HepG2 (cell line): ENCODE data around the gene PRRT1B. TPM values are rescaled to one million over a fixed set of nuclear protein-coding genes. Genes with fewer than 3 reads are reported as not detected.

Experiments used
- ATF1 ChIP-seq: IDR thresholded peaks from 2 replicates; pipeline ENCODE4 v1.6.1; 2016; ENCODE audit warnings: mild to moderate bottlenecking, control low read depth
- ATM ChIP-seq: fragments of 450-650 bp; IDR thresholded peaks from 2 replicates; pipeline ENCODE4 v1.7.1; 2017; ENCODE audit warnings: mild to moderate bottlenecking, borderline replicate concordance
- CEBPB ChIP-seq: IDR thresholded peaks from 2 replicates; pipeline ENCODE4 v1.6.1; 2011; ENCODE audit warnings: low read depth, low read length, improper control_type of control experiment, borderline replicate concordance
- JUNB ChIP-seq: sonication (generic); formaldehyde crosslinking; IDR thresholded peaks from 2 replicates; pipeline ENCODE4 v1.8.0; 2022; ENCODE audit warnings: missing genetic modification reagents, mild to moderate bottlenecking, borderline replicate concordance
- KAT7 ChIP-seq: IDR thresholded peaks from 2 replicates; pipeline ENCODE4 v1.6.1; 2018; ENCODE audit warnings: borderline replicate concordance, missing compliant biosample characterization
- KDM5B ChIP-seq: sonication (generic); formaldehyde crosslinking; IDR thresholded peaks from 2 replicates; pipeline ENCODE4 v1.4.0; 2020; ENCODE audit warnings: missing genetic modification reagents, mild to moderate bottlenecking, borderline replicate concordance
- MTA1 ChIP-seq: sonication (generic); formaldehyde crosslinking; IDR thresholded peaks from 2 replicates; pipeline ENCODE4 v1.4.0; 2020; ENCODE audit warnings: missing genetic modification reagents, mild to moderate bottlenecking, borderline replicate concordance
- NFE2 ChIP-seq: sonication (generic); formaldehyde crosslinking; IDR thresholded peaks from 2 replicates; pipeline ENCODE4 v1.4.0; 2020; ENCODE audit warnings: missing genetic modification reagents
- NFYC ChIP-seq: IDR thresholded peaks from 2 replicates; pipeline ENCODE4 v1.6.1; 2016; ENCODE audit warnings: missing genetic modification reagents, missing compliant biosample characterization
- RBFOX2 ChIP-seq: fragments of 200-400 bp; formaldehyde crosslinking; IDR thresholded peaks from 2 replicates; pipeline ENCODE4 v1.6.1; 2017; ENCODE audit warnings: low read depth, mild to moderate bottlenecking, low read length
- ZC3H4 ChIP-seq: sonication (generic); formaldehyde crosslinking; IDR thresholded peaks from 2 replicates; pipeline ENCODE4 v1.4.0; 2020; ENCODE audit warnings: missing genetic modification reagents, borderline replicate concordance
- ZFP36L2 ChIP-seq: sonication (generic); formaldehyde crosslinking; IDR thresholded peaks from 2 replicates; pipeline ENCODE4 v1.4.0; 2020; ENCODE audit warnings: missing genetic modification reagents
- ZFP90 ChIP-seq: sonication (generic); formaldehyde crosslinking; IDR thresholded peaks from 2 replicates; pipeline ENCODE4 v1.8.0; 2022; ENCODE audit warnings: missing genetic modification reagents, mild to moderate bottlenecking, inconsistent platforms, borderline replicate concordance
- ZNF205 ChIP-seq: IDR thresholded peaks from 2 replicates; pipeline ENCODE4 v1.6.1; 2018; ENCODE audit warnings: missing biosample characterization, missing genetic modification reagents
- ZNF232 ChIP-seq: sonication (generic); formaldehyde crosslinking; IDR thresholded peaks from 2 replicates; pipeline ENCODE4 v1.4.0; 2020; ENCODE audit warnings: missing genetic modification reagents, borderline replicate concordance
- ZNF34 ChIP-seq: sonication (generic); formaldehyde crosslinking; IDR thresholded peaks from 2 replicates; pipeline ENCODE4 v1.4.0; 2020; ENCODE audit warnings: mild to moderate bottlenecking, missing genetic modification reagents, borderline replicate concordance
- ZNF607 ChIP-seq: sonication (generic); formaldehyde crosslinking; IDR thresholded peaks from 2 replicates; pipeline ENCODE4 v1.5.1; 2020; ENCODE audit warnings: missing genetic modification reagents, mild to moderate bottlenecking, borderline replicate concordance
- ZNF615 ChIP-seq: sonication (generic); formaldehyde crosslinking; IDR thresholded peaks from 2 replicates; pipeline ENCODE4 v1.5.0; 2020; ENCODE audit warnings: mild to moderate bottlenecking, missing genetic modification reagents, borderline replicate concordance
- ZNF670 ChIP-seq: sonication (generic); formaldehyde crosslinking; IDR thresholded peaks from 2 replicates; pipeline ENCODE4 v1.8.0; 2022; ENCODE audit warnings: mild to moderate bottlenecking, missing genetic modification reagents, borderline replicate concordance
- ZNF766 ChIP-seq: sonication (generic); formaldehyde crosslinking; IDR thresholded peaks from 2 replicates; pipeline ENCODE4 v1.5.0; 2020; ENCODE audit warnings: missing genetic modification reagents, borderline replicate concordance
- ZNF891 ChIP-seq: sonication (generic); formaldehyde crosslinking; IDR thresholded peaks from 2 replicates; pipeline ENCODE4 v1.5.0; 2020; ENCODE audit warnings: mild to moderate bottlenecking, missing genetic modification reagents
- ZSCAN21 ChIP-seq: sonication (generic); formaldehyde crosslinking; IDR thresholded peaks from 2 replicates; pipeline ENCODE4 v1.8.0; 2022; ENCODE audit warnings: mild to moderate bottlenecking, missing genetic modification reagents, moderate library complexity, borderline replicate concordance
- polyA plus RNA-seq, 8 experiments: library from polyadenylated mRNA; depleted of rRNA in 3 of 8; stranded (reverse) in 7 of 8; unstranded in 1 of 8; fragments of >200 nt; fragmentation: Illumina TruSeq in 4 of 8; extraction: Trizol in 4 of 8; gene quantifications; 2 replicates each; pipeline versions ENCODE4 v1.2.1 to v1.2.3, GENCODE V29; 2011 to 2016; ENCODE audit warnings: low read depth in 4 of 8, missing spikeins in 1 of 8, mixed read lengths in 1 of 8; ENCODE audit not compliant: insufficient read depth in 1 of 8
- total RNA-seq, 5 experiments: library from RNA; depleted of rRNA; stranded (reverse); fragments of >200 nt; fragmentation: Illumina TruSeq; extraction: Trizol; gene quantifications; 2 replicates each; pipeline ENCODE4 v1.2.3, GENCODE V29; 2016; ENCODE audit warnings: low read depth in 1 of 5
- TF ChIP-seq, protein P1 (sequence below): sonication (generic); formaldehyde crosslinking; conservative IDR thresholded peaks from 2 replicates; pipeline ENCODE4 v1.4.0; 2020; ENCODE audit warnings: missing genetic modification reagents
- TF ChIP-seq, protein P2 (sequence below): sonication (generic); formaldehyde crosslinking; IDR thresholded peaks from 2 replicates; pipeline ENCODE4 v1.4.0; 2020; ENCODE audit warnings: mild to moderate bottlenecking, missing genetic modification reagents
- TF ChIP-seq, protein P3 (sequence below), 2 experiments: sonication (generic) in 1 of 2; formaldehyde crosslinking in 1 of 2; IDR thresholded peaks; 2 replicates each; pipeline versions ENCODE4 v1.4.0 to v1.6.1; 2018 to 2020; ENCODE audit warnings: missing genetic modification reagents in 2 of 2, borderline replicate concordance in 1 of 2, low read depth in 1 of 2, mild to moderate bottlenecking in 1 of 2, missing biosample characterization in 1 of 2

PRRT1B gene
- total and polyA plus RNA-seq, 2 of the 13 experiments (the other 11 are each of a cell fraction or from before 2014, with no cell fraction given), result not detected

DNA sequence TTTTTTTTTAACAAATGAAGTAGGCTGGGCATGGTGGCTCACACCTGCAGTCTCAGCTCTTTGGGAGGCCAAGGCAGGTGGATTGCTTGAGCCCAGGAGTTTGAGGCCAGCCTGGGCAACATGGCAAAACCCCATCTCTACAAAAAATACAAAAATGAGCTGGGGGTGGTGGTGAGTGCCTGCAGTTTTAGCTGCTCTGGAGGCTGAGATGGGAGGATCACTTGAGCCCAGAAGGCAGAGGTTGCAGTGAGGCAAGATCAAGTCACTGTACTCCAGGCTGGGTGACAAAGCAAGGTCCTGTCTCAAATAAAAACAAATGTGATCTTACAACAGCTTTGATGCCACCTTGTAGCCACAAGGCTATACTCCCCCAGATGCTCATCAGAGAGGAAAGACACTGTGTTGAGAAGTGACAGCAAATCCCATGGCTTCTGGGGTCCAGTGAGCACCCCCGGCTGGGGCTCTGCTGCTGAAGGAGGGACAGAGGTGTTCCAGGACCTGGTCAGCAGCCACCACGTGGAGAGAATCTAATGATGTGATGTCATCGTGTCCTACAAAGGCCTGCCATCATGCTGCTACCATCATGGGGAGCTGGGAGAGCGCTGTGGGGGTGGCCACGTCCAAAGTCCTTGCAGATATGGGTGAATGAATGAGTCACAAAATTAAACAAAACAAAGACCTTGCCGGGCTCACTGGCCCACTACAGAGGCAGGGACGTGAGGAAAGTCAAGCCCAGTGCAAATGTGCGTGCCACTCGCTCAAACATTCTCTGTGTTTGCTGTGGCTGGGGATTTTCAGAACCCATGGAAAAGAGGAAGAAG, 60.7 kb downstream of the PRRT1B start (continued):
- peak; percentile 96 for TF ChIP-seq JUNB
- no peak for TF ChIP-seq ZNF34 (CRISPR knock-in tag)
- TF ChIP-seq, protein P1, sequence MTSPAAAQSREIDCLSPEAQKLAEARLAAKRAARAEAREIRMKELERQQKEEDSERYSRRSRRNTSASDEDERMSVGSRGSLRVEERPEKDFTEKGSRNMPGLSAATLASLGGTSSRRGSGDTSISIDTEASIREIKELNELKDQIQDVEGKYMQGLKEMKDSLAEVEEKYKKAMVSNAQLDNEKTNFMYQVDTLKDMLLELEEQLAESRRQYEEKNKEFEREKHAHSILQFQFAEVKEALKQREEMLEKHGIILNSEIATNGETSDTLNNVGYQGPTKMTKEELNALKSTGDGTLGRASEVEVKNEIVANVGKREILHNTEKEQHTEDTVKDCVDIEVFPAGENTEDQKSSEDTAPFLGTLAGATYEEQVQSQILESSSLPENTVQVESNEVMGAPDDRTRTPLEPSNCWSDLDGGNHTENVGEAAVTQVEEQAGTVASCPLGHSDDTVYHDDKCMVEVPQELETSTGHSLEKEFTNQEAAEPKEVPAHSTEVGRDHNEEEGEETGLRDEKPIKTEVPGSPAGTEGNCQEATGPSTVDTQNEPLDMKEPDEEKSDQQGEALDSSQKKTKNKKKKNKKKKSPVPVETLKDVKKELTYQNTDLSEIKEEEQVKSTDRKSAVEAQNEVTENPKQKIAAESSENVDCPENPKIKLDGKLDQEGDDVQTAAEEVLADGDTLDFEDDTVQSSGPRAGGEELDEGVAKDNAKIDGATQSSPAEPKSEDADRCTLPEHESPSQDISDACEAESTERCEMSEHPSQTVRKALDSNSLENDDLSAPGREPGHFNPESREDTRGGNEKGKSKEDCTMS (CRISPR knock-in tag), result no peak
- TF ChIP-seq ZNF205 (CRISPR knock-in tag), result peak; percentile 65; the same call in 1 of the 2 replicates
- TF ChIP-seq RBFOX2, result peak; percentile 49; the same call in 1 of the 2 replicates
- TF ChIP-seq, protein P2, sequence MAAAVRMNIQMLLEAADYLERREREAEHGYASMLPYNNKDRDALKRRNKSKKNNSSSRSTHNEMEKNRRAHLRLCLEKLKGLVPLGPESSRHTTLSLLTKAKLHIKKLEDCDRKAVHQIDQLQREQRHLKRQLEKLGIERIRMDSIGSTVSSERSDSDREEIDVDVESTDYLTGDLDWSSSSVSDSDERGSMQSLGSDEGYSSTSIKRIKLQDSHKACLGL (CRISPR knock-in tag), result peak; percentile 25; the same call in 1 of the 2 replicates
- 0 out of 2 replicates have a peak, but pooled peaks have one; percentile 53 for TF ChIP-seq ZNF615
- peak; percentile 81; the same call in 1 of the 2 replicates for TF ChIP-seq MTA1 (CRISPR knock-in tag)
- no peak for TF ChIP-seq ZNF670 (CRISPR knock-in tag)
- peak; percentile 75; the same call in 1 of the 2 replicates for TF ChIP-seq ZNF232
- 0 out of 2 replicates have a peak, but pooled peaks have one; percentile 32 for TF ChIP-seq NFYC (CRISPR knock-in tag)
- peak; percentile 25; the same call in 1 of the 2 replicates for TF ChIP-seq CEBPB
- TF ChIP-seq ZSCAN21, result no peak; the same call in 1 of the 2 replicates
- no peak for TF ChIP-seq ZC3H4
- 0 out of 2 replicates have a peak, but pooled peaks have one; percentile 50 for TF ChIP-seq ZFP36L2 (CRISPR knock-in tag)
- TF ChIP-seq NFE2 (CRISPR knock-in tag), result no peak
- peak; percentile 68; the same call in 1 of the 2 replicates for TF ChIP-seq KDM5B (CRISPR knock-in tag)
- no peak for TF ChIP-seq ATM
- TF ChIP-seq ZNF766, result no peak; the same call in 1 of the 2 replicates
- peak; percentile 74 for TF ChIP-seq ATF1 (CRISPR knock-in tag)
- TF ChIP-seq, protein P3, sequence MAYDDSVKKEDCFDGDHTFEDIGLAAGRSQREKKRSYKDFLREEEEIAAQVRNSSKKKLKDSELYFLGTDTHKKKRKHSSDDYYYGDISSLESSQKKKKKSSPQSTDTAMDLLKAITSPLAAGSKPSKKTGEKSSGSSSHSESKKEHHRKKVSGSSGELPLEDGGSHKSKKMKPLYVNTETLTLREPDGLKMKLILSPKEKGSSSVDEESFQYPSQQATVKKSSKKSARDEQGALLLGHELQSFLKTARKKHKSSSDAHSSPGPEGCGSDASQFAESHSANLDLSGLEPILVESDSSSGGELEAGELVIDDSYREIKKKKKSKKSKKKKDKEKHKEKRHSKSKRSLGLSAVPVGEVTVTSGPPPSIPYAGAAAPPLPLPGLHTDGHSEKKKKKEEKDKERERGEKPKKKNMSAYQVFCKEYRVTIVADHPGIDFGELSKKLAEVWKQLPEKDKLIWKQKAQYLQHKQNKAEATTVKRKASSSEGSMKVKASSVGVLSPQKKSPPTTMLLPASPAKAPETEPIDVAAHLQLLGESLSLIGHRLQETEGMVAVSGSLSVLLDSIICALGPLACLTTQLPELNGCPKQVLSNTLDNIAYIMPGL (CRISPR knock-in tag; IDR thresholded peaks at IDR 0.05; ENCODE audit: borderline replicate concordance in 1 of 2, low read depth in 1 of 2), result peak in 1 of 2 experiments; percentile 79; a peak in 2 of 4 replicates
- peak; percentile 84 for TF ChIP-seq ZNF607 (CRISPR knock-in tag)
- peak; percentile 87 for TF ChIP-seq ZFP90 (CRISPR knock-in tag)
- TF ChIP-seq KAT7 (CRISPR knock-in tag), result 0 out of 2 replicates have a peak, but pooled peaks have one; percentile 28
- no peak for TF ChIP-seq ZNF891
